HepG2 (cell line): ENCODE data around the gene UCHL3. TPM values are rescaled to one million over a fixed set of nuclear protein-coding genes. Genes with fewer than 3 reads are reported as not detected.

Source experiments
- AGO2 ChIP-seq: fragments of 200-400 bp; formaldehyde crosslinking; optimal IDR thresholded peaks from 2 replicates; pipeline ENCODE3; 2017; ENCODE audit warnings: mild to moderate bottlenecking, low read depth, low read length, moderate library complexity
- ARID2 ChIP-seq: sonication (generic); formaldehyde crosslinking; IDR thresholded peaks from 2 replicates; pipeline ENCODE4 v1.8.1; 2022; ENCODE audit warnings: mild to moderate bottlenecking, missing genetic modification reagents, borderline replicate concordance
- DZIP1 ChIP-seq: sonication (generic); formaldehyde crosslinking; IDR thresholded peaks from 2 replicates; pipeline ENCODE4 v1.5.0; 2020; ENCODE audit warnings: mild to moderate bottlenecking, missing genetic modification reagents
- HOMEZ ChIP-seq: IDR thresholded peaks from 2 replicates; pipeline ENCODE4 v1.6.1; 2016; ENCODE audit warnings: low read depth
- NFE2L1 ChIP-seq: sonication (generic); formaldehyde crosslinking; IDR thresholded peaks from 2 replicates; pipeline ENCODE4 v1.4.0; 2020; ENCODE audit warnings: missing genetic modification reagents, mild to moderate bottlenecking, borderline replicate concordance
- PAWR ChIP-seq: sonication (generic); formaldehyde crosslinking; IDR thresholded peaks from 2 replicates; pipeline ENCODE4 v1.4.0; 2020; ENCODE audit warnings: missing genetic modification reagents, mild to moderate bottlenecking, borderline replicate concordance
- TRAFD1 ChIP-seq: sonication (generic); formaldehyde crosslinking; IDR thresholded peaks from 2 replicates; pipeline ENCODE4 v1.5.1; 2020; ENCODE audit warnings: missing genetic modification reagents, mild to moderate bottlenecking, borderline replicate concordance
- ZNF10 ChIP-seq: sonication (generic); formaldehyde crosslinking; IDR thresholded peaks from 2 replicates; pipeline ENCODE4 v1.4.0; 2020; ENCODE audit warnings: mild to moderate bottlenecking, low read depth, missing genetic modification reagents, borderline replicate concordance
- ZNF230 ChIP-seq: sonication (generic); formaldehyde crosslinking; IDR thresholded peaks from 2 replicates; pipeline ENCODE4 v1.4.0; 2020; ENCODE audit warnings: mild to moderate bottlenecking, missing genetic modification reagents
- ZNF318 ChIP-seq: sonication (generic); formaldehyde crosslinking; IDR thresholded peaks from 2 replicates; pipeline ENCODE4 v1.4.0; 2020; ENCODE audit warnings: mild to moderate bottlenecking, missing genetic modification reagents
- ZNF337 ChIP-seq: sonication (generic); formaldehyde crosslinking; IDR thresholded peaks from 2 replicates; pipeline ENCODE4 v1.5.1; 2020; ENCODE audit warnings: missing genetic modification reagents, low read depth, mild to moderate bottlenecking, borderline replicate concordance
- ZNF670 ChIP-seq: sonication (generic); formaldehyde crosslinking; IDR thresholded peaks from 2 replicates; pipeline ENCODE4 v1.8.0; 2022; ENCODE audit warnings: mild to moderate bottlenecking, missing genetic modification reagents, borderline replicate concordance
- ZNF720 ChIP-seq: sonication (generic); formaldehyde crosslinking; IDR thresholded peaks from 2 replicates; pipeline ENCODE4 v1.4.0; 2020; ENCODE audit warnings: missing genetic modification reagents
- polyA plus RNA-seq, 8 experiments: library from polyadenylated mRNA; depleted of rRNA in 3 of 8; stranded (reverse) in 7 of 8; unstranded in 1 of 8; fragments of >200 nt; fragmentation: Illumina TruSeq in 4 of 8; extraction: Trizol in 4 of 8; gene quantifications; 2 replicates each; pipeline versions ENCODE4 v1.2.1 to v1.2.3, GENCODE V29; 2011 to 2016; ENCODE audit warnings: low read depth in 4 of 8, missing spikeins in 1 of 8, mixed read lengths in 1 of 8; ENCODE audit not compliant: insufficient read depth in 1 of 8
- total RNA-seq, 5 experiments: library from RNA; depleted of rRNA; stranded (reverse); fragments of >200 nt; fragmentation: Illumina TruSeq; extraction: Trizol; gene quantifications; 2 replicates each; pipeline ENCODE4 v1.2.3, GENCODE V29; 2016; ENCODE audit warnings: low read depth in 1 of 5

UCHL3 gene
- total and polyA plus RNA-seq, 2 of the 13 experiments (the other 11 are each of a cell fraction or from before 2014, with no cell fraction given) = 36.2 to 93.3 TPM

GRCh38 chr13:75636436-75637180 is 87.0 kb downstream of the UCHL3 start (continued):
- no peak for TF ChIP-seq TRAFD1 (CRISPR knock-in tag)
- TF ChIP-seq ARID2 = no peak
- no peak for TF ChIP-seq HOMEZ (CRISPR knock-in tag)
- TF ChIP-seq ZNF720 (CRISPR knock-in tag) = 0 out of 2 replicates have a peak, but pooled peaks have one; percentile 9
- no peak for TF ChIP-seq ZNF337
- TF ChIP-seq DZIP1 = 0 out of 2 replicates have a peak, but pooled peaks have one; percentile 70
- TF ChIP-seq ZNF318 (CRISPR knock-in tag) = no peak
- TF ChIP-seq ZNF230 = 0 out of 2 replicates have a peak, but pooled peaks have one; percentile 5
- no peak for TF ChIP-seq ZNF10 (CRISPR knock-in tag)
- TF ChIP-seq NFE2L1 (CRISPR knock-in tag) = no peak
- no peak for TF ChIP-seq ZNF670
- peak; percentile 24 for TF ChIP-seq AGO2
- no peak for TF ChIP-seq PAWR (CRISPR knock-in tag)
